ENCODE measurements around the gene GNA12. TPM values are rescaled to one million over a fixed set of nuclear protein-coding genes. Genes with fewer than 3 reads are reported as not detected.

GNA12 gene, protein sequence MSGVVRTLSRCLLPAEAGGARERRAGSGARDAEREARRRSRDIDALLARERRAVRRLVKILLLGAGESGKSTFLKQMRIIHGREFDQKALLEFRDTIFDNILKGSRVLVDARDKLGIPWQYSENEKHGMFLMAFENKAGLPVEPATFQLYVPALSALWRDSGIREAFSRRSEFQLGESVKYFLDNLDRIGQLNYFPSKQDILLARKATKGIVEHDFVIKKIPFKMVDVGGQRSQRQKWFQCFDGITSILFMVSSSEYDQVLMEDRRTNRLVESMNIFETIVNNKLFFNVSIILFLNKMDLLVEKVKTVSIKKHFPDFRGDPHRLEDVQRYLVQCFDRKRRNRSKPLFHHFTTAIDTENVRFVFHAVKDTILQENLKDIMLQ
- total RNA-seq (2014; rRNA removed; shearing (Covaris generic)), result 12.5 and 25.7 TPM in 2 replicates

- DNase-seq (ENCODE audit: low read depth), result peak; percentile 99
Observed at GRCh38 chr7:2844153-2845033, at the start of gene GNA12. Gene GNA12, minus strand, starts transcription at chr7:2844308. Its CDS starts 147 bp downstream, at chr7:2844161.

DNA sequence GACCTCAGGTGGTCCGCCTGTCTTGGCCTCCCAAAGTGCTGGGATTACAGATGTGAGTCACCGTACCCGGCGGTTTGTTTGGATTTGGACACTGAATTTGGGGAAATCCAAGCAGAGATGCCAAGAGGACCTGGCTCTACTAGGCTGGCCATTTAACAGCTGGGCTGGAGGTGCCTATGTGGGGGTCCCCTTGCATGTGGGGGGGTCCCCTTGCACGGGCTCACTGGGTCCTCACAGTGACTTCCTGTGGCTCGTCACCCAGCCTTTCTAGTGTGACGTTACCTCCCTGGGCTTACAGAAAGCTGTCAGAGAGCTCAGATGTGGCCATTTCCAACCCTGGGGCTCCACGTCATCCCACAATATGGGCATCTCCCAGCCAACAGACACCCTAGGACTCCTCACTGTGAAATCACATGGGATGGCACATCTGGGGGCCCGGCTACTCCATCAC lies 49.3 kb upstream of the GNA12 start:
- peak; percentile 42 for DNase-seq (ENCODE audit: low read depth)

DNA sequence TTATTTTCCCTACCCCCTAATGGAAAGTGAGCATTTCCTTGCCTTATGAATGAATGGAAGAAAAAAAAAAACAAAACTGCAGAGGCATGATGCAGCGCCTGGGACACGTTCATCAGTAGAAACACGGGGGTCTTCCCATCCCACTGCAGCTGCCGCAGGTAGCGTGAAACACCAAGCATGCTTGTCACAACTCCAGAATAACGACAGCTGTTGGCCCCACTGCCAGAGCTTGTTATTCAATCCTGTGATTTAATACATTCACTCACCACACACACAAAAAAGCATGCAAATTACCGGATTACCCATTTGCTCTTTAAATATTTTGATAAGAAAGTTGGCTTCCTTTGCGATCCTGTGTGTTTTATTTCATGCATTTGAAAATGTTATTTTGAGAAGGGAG lies 48.4 kb upstream of the GNA12 start:
- no peak for DNase-seq (ENCODE audit: low read depth)

GRCh38 chr7:2887816-2888215 lies 43.7 kb upstream of the GNA12 start:
- DNase-seq (ENCODE audit: low read depth), result no peak

DNA sequence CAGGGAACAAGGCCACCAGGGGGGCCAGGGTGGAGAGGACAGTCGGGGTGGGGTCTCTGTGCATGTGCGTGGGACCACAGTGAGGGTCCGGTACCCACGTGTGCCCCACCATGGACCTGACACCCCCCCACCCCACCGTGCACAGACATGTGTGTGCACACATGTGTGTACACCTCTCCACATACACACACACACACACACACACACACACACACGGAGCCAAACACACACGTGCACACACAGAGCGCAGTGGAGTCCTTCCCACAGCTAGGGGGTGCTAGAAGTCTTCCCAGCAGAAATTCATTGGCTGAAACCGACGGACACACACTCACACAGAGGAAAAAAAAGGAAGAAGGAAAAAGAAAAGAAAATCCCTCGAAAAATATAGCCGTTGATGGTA lies 42.8 kb upstream of the GNA12 start:
- DNase-seq (ENCODE audit: low read depth), result peak; percentile 73

DNA sequence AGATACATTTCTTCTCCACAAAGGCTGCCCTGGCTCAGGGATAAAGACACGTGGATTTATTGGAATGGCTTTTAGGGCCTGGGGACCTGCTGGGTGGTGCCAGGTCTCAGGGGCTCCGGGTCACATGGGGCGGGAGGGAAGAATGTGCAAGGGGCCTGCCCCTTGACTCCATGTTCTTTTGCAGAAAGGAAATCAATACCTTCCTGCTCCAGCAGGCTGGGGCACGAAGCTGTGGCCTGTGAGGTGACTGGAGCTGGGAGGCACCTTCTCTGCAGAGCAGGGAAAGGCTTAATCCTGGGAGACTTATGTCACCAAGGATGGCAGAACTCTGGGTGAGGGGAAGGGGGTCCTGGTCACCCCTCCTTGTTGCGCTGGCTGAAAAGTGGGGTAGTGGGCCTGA lies 42.3 kb upstream of the GNA12 start:
- no peak for DNase-seq (ENCODE audit: low read depth)

GRCh38 chr7:2884161-2884560 lies 40.1 kb upstream of the GNA12 start:
- DNase-seq (ENCODE audit: low read depth), result no peak

GRCh38 chr7:2883101-2883500 lies 39.0 kb upstream of the GNA12 start:
- no peak for DNase-seq (ENCODE audit: low read depth)

DNA sequence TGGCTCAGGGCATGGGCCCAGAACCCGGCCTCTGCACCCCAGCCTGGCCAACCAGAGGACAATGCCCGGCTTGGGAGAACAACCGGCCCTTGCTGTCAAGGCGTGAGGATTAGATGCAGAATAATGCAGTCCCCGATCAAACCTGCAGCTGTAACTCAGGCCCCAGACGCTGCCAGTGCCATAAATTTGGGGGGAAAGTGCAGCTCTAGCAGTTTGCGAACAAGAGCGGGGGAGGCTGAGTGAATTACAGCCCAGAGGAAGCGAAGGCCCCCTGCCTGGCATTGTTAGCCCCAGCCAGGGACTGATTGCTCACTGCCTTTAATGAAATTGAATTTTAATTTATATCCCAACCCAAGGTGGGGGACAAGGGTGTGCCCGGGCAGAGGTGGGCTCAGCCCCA lies 38.0 kb upstream of the GNA12 start:
- no peak for DNase-seq (ENCODE audit: low read depth)

GRCh38 chr7:2880874-2881533 lies 36.9 kb upstream of the GNA12 start:
- no peak for DNase-seq (ENCODE audit: low read depth)

DNA sequence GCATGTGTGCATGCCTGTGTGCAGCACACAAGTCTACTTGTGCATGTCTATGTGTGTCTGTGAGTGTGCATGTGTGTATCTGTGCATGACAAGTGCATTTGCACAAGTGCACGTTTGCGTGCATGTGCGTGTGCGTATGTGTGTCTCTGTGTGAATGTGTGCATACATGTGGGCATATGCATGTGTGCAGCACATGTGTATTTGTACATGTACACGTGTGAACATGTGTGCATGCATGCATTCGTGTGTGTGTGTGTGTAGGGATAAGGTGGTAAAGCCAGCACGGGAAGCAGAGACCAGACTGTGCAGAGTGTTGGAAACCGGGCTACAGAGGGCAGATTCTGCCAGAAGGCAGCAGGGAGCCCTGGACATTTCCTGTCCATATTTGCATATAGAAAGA lies 35.9 kb upstream of the GNA12 start:
- DNase-seq (ENCODE audit: low read depth), result no peak

GRCh38 chr7:2879354-2879753 lies 35.2 kb upstream of the GNA12 start:
- no peak for DNase-seq (ENCODE audit: low read depth)

GRCh38 chr7:2878306-2878705 lies 34.2 kb upstream of the GNA12 start:
- DNase-seq (ENCODE audit: low read depth), result no peak

- peak; percentile 92 for DNase-seq (ENCODE audit: low read depth)
Observed at GRCh38 chr7:2876031-2876731, 32.1 kb upstream of the GNA12 start.

DNA sequence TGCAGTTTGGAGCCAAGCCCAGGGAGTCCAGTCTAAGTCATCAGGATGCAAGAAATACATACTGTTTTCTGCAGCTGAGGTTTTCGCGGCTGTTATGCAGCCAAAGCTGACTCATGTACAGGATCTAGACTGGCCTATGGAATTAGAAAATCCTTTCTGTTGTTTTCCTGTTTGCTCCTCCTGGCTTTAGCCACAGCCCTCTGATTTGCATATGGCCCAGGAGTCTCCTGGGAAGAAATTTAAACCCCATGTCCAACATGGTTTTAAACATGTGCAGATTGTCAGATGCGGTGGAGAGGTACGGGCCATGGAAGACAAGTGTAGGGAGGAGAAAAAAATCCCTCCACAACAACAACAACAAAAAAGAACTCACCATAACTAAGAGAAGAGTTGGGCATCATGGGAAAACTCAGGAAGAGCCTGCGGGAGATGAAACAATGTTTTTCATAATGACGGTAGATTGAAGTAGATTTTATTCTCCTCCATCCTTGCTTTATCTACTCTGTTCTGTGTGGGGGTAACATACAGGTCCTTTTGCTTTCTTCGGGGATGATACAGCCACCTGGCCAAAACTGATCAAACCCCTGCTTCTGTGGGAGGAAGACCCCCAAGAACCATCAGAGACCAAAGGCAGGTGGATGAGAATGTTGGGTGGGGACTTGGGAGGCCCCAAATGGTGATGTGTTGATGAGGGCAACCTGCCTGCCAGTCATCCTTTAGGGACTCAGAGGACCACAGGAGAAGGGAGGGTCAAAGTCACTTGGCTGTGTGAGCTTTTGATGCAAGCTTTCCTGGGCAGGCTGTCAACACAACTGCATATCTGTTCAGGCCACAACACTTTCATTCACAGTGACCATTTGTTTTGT lies 29.8 kb upstream of the GNA12 start:
- peak; percentile 94 for DNase-seq (ENCODE audit: low read depth)

DNA sequence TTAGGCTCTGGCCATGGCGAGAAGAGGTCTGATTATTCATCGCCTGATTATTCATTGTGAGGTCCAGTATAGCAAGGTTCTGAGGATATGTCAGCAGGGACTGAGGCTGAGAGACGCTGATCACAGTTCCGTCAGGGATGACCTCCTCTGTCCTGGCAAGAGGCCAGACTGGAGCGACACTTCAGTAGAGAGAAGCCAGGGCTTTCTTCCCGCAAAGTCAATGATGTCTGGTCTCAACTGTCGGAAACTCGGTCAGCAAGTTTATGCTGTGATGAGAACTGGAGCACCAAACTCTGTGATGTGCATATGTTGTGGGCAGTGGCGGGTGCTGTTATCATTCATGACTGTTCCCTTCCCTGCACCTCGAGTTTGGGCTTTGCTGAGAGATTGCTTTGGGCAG lies 29.0 kb upstream of the GNA12 start:
- DNase-seq (ENCODE audit: low read depth), result peak; percentile 39

DNA sequence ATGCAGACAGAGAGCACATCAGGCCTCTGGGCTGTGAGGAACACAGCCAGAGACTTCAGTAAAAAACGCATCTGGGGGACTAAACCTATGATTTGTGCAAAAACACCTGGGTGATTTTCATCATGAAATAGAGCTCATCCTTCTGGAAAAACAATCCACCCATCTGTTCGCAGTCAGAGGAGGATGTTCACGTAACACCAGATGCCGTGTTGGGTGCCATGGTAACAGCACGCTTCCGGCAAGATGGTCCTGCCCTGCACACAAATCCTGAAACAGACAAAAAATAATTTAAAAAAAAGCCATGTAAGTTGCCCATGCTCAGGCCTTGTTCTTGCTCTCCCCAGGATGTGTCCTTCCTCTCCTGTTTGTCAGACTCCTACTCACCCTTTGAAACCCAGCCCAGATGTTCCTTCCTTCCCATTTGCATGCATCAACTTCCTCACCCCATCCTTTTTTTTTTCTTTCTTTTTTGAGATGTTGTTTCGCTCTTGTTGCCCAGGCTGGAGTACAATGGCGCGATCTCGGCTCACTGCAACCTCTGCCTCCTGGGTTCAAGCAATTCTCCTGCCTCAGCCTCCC lies 28.3 kb upstream of the GNA12 start:
- no peak for DNase-seq (ENCODE audit: low read depth)

- peak; percentile 31 for DNase-seq (ENCODE audit: low read depth)
Observed at GRCh38 chr7:2870471-2870931, 26.4 kb upstream of the GNA12 start.

DNA sequence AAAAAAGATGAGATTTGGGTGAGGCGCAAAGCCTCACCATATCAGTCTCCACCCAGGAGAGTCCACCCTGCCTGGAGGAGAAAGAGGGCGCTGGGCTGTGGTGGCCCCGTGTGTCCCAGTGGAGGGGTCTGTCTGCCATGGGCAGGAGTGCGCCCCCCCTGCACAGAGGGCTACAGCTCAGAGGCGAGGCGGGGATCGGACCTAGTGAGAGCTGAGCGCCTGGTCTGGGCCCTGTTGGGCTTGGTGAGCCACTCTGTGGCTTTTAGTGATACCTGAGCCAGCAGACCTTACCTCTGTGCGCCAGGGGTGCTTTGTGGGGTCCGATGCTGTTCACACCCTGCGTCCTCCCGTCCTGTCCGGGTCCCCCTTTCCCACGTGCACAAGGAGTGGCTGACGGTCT lies 25.9 kb upstream of the GNA12 start:
- DNase-seq (ENCODE audit: low read depth), result no peak

DNA sequence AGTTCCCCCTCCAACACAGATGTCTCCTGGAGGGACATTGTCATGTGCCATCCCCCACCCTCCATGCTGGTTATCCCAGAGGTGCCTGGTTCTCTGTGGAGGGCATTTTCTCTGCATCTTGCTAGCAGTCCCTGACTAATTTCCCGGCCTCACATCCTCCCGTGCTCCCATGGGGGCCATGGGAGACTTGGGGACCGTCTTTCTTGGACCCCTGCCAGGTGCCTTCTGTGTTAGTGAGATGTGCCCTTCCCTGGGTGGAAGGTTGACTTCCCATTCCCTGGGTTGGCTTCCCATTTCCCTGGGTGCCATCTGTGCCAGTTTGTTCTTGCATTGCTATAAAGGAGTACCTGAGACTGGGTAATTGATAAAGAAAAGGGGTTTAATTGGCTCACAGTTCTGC lies 22.5 kb upstream of the GNA12 start:
- no peak for DNase-seq (ENCODE audit: low read depth)
